Fibroblast of skin of scalp (primary cell): ENCODE measurements around the gene SLC1A1.
"Not testable (repeated sequence)": the region's sequence is repeated elsewhere in the genome, so short reads cannot be mapped to it uniquely, and the experiment has no call there.

Experiments
- DNase-seq: peaks from one replicate; pipeline ENCODE4 v3.0.0-alpha.2; 2013

The SLC1A1 gene

GRCh38 chr9:4544714-4545113 lies 54.4 kb downstream of the SLC1A1 start:
- not testable (repeated sequence) for DNase-seq

- DNase-seq = peak; percentile 57
Measured at GRCh38 chr9:4547016-4547415, 56.7 kb downstream of the SLC1A1 start.

GRCh38 chr9:4548811-4549725 lies 58.8 kb downstream of the SLC1A1 start:
- DNase-seq = peak; percentile 12

DNA sequence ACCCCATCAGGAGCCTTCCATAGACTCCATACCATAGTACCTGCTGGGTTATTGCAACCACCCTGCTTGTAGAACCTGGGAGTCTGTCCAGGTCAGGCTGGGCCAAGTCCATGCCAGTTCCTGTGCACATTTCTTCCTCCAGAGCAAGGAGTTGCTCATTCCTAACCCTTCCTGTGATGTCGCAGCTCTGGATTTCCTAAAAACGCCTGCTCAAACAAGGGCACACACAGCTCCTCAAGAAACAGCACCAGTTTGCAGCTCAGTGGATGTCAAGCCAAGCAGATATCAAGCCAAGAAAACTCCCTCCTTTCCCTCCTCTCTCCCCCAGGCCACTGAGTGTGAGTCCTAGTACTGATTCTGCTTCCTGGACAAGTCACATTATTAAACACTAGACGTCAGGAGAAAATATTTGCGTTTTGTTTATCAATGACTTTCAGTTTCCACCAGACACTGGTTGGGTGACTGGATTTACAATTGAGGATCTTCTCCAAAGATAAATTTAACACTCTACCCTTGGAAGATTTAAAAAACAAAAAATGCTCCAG lies 59.6 kb downstream of the SLC1A1 start:
- no peak for DNase-seq

DNA sequence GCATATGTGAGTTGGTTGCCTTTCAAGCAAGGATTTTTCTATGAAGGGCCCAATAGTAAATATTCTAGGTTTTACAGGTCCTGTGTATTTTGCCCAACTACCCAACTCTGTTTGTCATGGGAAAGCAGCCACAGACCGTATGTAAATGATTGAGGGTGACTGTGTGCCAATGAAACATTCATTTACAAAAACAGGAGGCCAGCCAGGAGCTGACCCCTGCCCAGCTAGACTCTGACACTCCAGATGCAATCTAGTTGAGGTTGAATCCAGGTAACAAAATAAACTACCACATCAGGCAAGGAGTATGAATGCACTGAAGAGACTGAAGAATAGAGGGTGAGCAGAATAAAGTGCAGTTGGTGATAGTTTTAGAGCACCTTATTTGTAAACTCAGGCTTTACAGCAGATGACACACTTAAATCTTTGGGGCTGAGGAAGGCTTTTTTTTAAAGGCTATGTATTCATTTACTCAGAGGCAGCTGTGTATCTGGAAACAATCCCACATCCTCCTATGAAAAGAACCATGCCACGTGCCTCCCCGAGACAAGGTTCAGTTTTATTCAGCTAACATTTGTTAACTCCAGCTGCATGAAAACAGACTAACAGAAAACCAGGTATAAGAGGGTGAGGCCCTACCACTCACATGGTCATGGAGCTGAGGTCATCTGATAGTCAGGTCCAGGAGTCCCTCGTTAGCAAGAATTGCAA lies 60.7 kb downstream of the SLC1A1 start:
- no peak for DNase-seq

DNA sequence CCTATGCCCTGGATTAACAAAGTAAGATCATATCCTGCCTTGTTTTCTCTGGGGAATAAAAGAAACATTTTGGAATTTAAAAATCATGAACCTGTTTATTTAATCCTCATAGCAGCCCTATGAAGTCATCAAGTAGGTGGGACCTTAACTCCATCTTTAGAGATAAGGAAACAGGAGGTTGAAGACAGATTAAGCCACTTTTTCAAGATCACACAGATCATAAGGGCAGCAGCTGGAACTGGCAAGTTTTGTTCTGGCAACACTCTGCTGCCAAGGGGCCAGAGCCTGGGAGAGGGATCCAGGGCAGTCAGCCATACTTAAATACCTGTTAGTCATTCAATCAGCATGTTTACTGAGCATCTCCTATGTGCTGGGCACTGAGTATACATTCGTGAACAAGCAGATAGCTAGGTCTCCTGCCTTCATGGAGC lies 63.7 kb downstream of the SLC1A1 start:
- peak; percentile 40 for DNase-seq

- no peak for DNase-seq
Measured at GRCh38 chr9:4555236-4555635, 65.0 kb downstream of the SLC1A1 start.

GRCh38 chr9:4558371-4558998 lies 68.2 kb downstream of the SLC1A1 start:
- no peak for DNase-seq

GRCh38 chr9:4559261-4560182 lies 69.3 kb downstream of the SLC1A1 start:
- no peak for DNase-seq

- DNase-seq = no peak
Measured at GRCh38 chr9:4563105-4563504, 72.8 kb downstream of the SLC1A1 start.

DNA sequence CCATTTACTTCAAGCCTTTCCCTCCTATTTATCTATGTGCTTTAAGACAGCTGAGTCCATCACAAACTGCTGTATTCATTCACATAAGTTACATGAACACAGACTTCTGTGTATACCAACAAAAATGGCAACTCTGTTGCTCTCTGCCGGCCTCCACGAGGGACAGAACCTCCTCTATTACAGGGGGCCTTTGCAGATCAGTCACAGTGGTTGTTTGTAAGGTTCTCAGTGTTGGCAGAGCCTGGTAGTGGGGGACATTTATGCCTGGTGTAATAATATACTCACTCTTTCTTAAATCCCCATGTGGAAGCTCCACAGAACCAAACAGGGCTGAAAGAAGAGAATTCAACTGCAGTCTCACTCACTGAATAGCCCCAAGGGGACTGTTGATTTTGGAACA lies 76.5 kb downstream of the SLC1A1 start:
- DNase-seq = no peak

GRCh38 chr9:4567601-4568000 lies 77.3 kb downstream of the SLC1A1 start:
- DNase-seq = no peak

DNA sequence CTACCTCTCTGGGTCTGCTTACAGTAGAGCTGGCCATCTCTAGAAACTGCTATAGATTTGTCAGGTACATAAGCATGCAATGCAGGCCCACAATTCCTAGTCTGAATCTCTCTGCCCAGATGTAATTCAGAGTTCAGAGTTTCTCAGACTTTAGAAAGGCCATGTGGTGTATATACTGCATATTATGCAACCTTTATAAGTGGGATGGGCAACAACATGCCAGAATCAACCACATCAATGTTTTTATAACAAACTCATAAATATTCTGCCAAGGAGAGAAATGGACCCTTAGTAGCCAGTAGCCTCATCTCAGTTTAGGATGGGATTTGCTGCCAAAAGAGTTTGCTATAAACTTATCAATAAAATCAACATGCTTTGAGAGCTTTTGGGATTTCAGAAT lies 78.8 kb downstream of the SLC1A1 start:
- DNase-seq = no peak

DNA sequence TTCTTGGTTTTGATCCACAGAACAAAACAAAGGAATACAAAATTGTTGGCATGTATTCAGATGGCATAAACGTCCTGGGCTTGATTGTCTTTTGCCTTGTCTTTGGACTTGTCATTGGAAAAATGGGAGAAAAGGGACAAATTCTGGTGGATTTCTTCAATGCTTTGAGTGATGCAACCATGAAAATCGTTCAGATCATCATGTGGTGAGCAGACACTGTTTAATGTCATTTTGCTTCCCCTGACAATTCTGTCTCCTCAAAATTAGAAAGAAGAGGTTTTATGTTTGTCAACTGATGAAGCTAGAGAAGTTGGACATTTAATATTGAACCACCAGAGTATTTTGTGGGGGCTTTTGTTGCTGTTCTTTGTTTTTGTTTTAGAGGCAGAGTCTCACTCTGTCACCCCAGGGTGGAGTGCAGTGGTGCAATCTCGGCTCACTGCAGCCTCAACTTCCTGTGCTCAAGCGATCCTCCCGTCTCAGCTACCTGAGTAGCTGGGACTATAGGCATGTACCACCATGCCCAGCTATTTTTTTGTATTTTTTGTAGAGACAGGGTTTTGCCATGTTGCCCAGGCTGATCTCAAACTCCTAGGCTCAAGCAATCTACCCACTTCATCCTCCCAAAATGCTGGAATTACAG lies 82.0 kb downstream of the SLC1A1 start:
- no peak for DNase-seq

- no peak for DNase-seq
Measured at GRCh38 chr9:4573176-4573575, 82.9 kb downstream of the SLC1A1 start.

- DNase-seq = no peak
Measured at GRCh38 chr9:4573634-4574389, 83.5 kb downstream of the SLC1A1 start.

DNA sequence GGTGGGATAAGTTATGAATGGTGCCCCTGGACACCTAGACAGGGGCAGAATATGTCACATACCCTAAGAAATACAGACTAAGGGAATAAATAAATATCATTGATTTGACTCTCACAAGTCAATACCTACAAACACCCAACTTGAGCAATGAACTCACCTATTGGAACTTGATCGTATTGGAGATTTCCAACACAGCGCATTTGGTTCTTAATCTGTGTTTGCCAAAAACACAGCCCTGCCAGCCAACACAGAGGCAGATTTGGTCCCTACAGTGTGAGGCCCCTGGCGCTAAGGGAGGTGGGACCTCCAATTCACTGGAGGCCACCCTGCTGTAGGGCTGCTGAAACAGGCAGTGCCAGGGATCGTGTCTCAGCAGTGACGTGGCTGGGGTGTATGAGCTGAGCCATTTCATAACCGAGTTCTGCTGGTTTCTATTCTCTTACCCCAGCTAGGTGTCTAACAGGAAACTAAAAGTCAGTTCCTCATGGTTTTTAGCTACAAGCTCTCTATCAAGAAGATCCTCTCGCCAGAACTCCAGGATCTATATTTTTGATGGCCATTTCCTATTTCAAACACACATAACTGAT lies 84.5 kb downstream of the SLC1A1 start:
- DNase-seq = no peak

- no peak for DNase-seq
Measured at GRCh38 chr9:4575997-4576396, 85.7 kb downstream of the SLC1A1 start.

DNA sequence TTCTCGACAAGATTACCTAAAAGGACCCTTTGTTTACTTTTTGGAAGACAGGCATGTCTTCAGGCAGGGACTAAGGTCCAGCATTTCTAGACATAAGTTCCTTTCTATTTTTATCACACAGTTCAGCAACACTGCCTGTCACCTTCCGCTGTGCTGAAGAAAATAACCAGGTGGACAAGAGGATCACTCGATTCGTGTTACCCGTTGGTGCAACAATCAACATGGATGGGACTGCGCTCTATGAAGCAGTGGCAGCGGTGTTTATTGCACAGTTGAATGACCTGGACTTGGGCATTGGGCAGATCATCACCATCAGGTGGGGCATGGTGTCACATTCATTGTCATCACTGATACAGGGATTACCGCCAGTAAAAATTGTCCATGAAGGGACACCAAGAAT lies 86.2 kb downstream of the SLC1A1 start:
- no peak for DNase-seq

DNA sequence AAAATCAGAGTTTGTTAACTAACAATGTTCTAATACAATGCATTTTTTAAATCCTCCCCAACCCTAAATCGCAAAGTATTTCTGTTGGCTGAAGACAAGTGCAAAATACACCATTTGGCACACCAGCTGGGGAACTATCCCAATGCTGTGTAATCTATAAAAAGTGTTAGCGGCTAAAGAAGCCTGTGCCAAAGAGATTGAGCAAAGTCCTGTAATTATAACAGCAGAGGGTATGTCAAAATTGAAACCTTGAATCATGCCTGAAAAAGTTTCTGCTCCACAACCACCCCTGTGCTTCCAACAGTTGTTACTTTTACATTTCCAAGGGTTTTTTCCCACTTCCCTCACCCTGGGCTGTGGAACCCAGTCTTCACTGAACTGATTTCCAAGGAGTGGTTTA lies 88.7 kb downstream of the SLC1A1 start:
- no peak for DNase-seq
